GM23338 (cell line): ENCODE results near the gene ST6GALNAC3. TPM values are rescaled to one million over a fixed set of nuclear protein-coding genes. Genes with fewer than 3 reads are reported as not detected.

ENCODE experiments used
- ATAC-seq: fragments of 200-7000 bp; cut with Tn5 transposase; 3 replicates; pipeline ENCODE4 v1.9.1; 2020
- DNase-seq: peaks from one replicate; pipeline ENCODE4 v3.0.0-alpha.2; 2015; ENCODE audit warnings: low spot score
- H2AFZ ChIP-seq: fragments of 200-600 bp; sonication (generic); 2 replicates; pipeline ENCODE4 v1.8.0; 2016; ENCODE audit warnings: antibody characterized with exemption, mild to moderate bottlenecking, moderate library complexity
- H3F3A ChIP-seq: fragments of 200-600 bp; sonication (generic); replicated peaks from 2 replicates; pipeline ENCODE4 v1.8.0; 2017; ENCODE audit warnings: antibody characterized with exemption, mixed run types, low read depth
- H3K27ac ChIP-seq: fragments of 200-600 bp; sonication (generic); 2 replicates; pipeline ENCODE4 v1.6.1; 2016; ENCODE audit warnings: low read depth
- H3K27me3 ChIP-seq: fragments of 200-600 bp; sonication (generic); 2 replicates; pipeline ENCODE4 v1.8.0; 2016; ENCODE audit warnings: mild to moderate bottlenecking, mixed run types, moderate library complexity; ENCODE audit not compliant: insufficient read depth
- H3K36me3 ChIP-seq: fragments of 200-600 bp; sonication (generic); 2 replicates; pipeline ENCODE4 v1.8.0; 2016; ENCODE audit warnings: mild to moderate bottlenecking; ENCODE audit not compliant: insufficient read depth
- H3K4me1 ChIP-seq: fragments of 200-600 bp; sonication (generic); 2 replicates; pipeline ENCODE4 v1.8.0; 2016; ENCODE audit warnings: mild to moderate bottlenecking, moderate library complexity; ENCODE audit not compliant: insufficient read depth
- H3K4me2 ChIP-seq: fragments of 200-600 bp; sonication (generic); 2 replicates; pipeline ENCODE4 v1.7.1; 2017; ENCODE audit warnings: mixed run types
- H3K4me3 ChIP-seq: fragments of 200-600 bp; sonication (generic); 2 replicates; pipeline ENCODE4 v1.6.1; 2016; ENCODE audit warnings: mixed run types
- H3K79me2 ChIP-seq: fragments of 200-600 bp; sonication (generic); replicated peaks from 2 replicates; pipeline ENCODE4 v1.8.0; 2017; ENCODE audit warnings: mild to moderate bottlenecking; ENCODE audit not compliant: insufficient read depth
- H3K9me2 ChIP-seq: fragments of 200-600 bp; sonication (generic); 2 replicates; pipeline ENCODE4 v1.8.0; 2017; ENCODE audit not compliant: insufficient read depth
- H4K20me1 ChIP-seq: fragments of 200-600 bp; sonication (generic); replicated peaks from 2 replicates; pipeline ENCODE4 v1.8.0; 2017; ENCODE audit warnings: mild to moderate bottlenecking; ENCODE audit not compliant: insufficient read depth
- H3K27ac Mint-ChIP-seq: 2 replicates; pipeline ENCODE4 v1.8.0; 2020; ENCODE audit warnings: inconsistent platforms, mild to moderate bottlenecking, moderate library complexity, mixed read lengths
- H3K27me3 Mint-ChIP-seq: 3 replicates; pipeline ENCODE4 v1.8.0; 2022; ENCODE audit warnings: low read depth, mild to moderate bottlenecking, moderate library complexity, mixed read lengths, inconsistent platforms; ENCODE audit not compliant: insufficient read depth, poor library complexity
- H3K36me3 Mint-ChIP-seq: 3 replicates; pipeline ENCODE4 v1.8.0; 2021; ENCODE audit warnings: low read depth, mild to moderate bottlenecking, inconsistent platforms, moderate library complexity, mixed read lengths
- H3K4me1 Mint-ChIP-seq: 3 replicates; pipeline ENCODE4 v1.8.0; 2020; ENCODE audit warnings: mild to moderate bottlenecking, inconsistent platforms, mixed read lengths
- H3K4me3 Mint-ChIP-seq: 3 replicates; pipeline ENCODE4 v1.8.0; 2021; ENCODE audit warnings: moderate library complexity, mild to moderate bottlenecking, inconsistent platforms, mixed read lengths
- H3K9me3 Mint-ChIP-seq: 3 replicates; pipeline ENCODE4 v1.8.0; 2020; ENCODE audit warnings: moderate library complexity, mild to moderate bottlenecking, inconsistent platforms, mixed read lengths
- CREB1 ChIP-seq: fragments of 250-450 bp; sonication (Bioruptor Pico); IDR thresholded peaks from 2 replicates; pipeline ENCODE4 v1.5.0; 2020; ENCODE audit warnings: low read depth, mild to moderate bottlenecking, moderate library complexity
- CTCF ChIP-seq, 2 experiments: fragments of 200-600 bp in 1 of 2; sonication (generic) in 1 of 2; conservative IDR thresholded peaks; 2 replicates each; pipeline versions ENCODE4 v1.5.1 to v1.6.1; 2016 to 2017; ENCODE audit warnings: antibody characterized with exemption in 2 of 2, low read depth in 2 of 2, mild to moderate bottlenecking in 2 of 2, moderate library complexity in 1 of 2
- EZH2 ChIP-seq: fragments of 200-600 bp; sonication (generic); IDR thresholded peaks from one replicate; pipeline ENCODE4 v1.8.0; 2017; ENCODE audit warnings: antibody characterized with exemption, mild to moderate bottlenecking, low read depth; ENCODE audit not compliant: unreplicated experiment
- EZH2phosphoT487 ChIP-seq: fragments of 200-600 bp; sonication (generic); IDR thresholded peaks from one replicate; pipeline ENCODE4 v1.8.1; 2018; ENCODE audit warnings: antibody characterized with exemption; ENCODE audit not compliant: unreplicated experiment
- JUNB ChIP-seq: IDR thresholded peaks from one replicate; pipeline ENCODE4 v1.6.1; 2016; ENCODE audit warnings: antibody characterized with exemption; ENCODE audit not compliant: unreplicated experiment
- NANOG ChIP-seq: IDR thresholded peaks from 2 replicates; pipeline ENCODE4 v1.6.1; 2016; ENCODE audit warnings: antibody characterized with exemption, borderline replicate concordance
- POLR2AphosphoS5 ChIP-seq: IDR thresholded peaks from 2 replicates; pipeline ENCODE4 v1.6.1; 2016; ENCODE audit warnings: antibody characterized with exemption, low read depth
- REST ChIP-seq: IDR thresholded peaks from one replicate; pipeline ENCODE4 v1.6.1; 2018; ENCODE audit warnings: antibody characterized with exemption; ENCODE audit not compliant: unreplicated experiment
- ZNF114 ChIP-seq: fragments of 250-450 bp; sonication (Bioruptor Pico); IDR thresholded peaks from 2 replicates; pipeline ENCODE4 v1.5.0; 2020; ENCODE audit warnings: mild to moderate bottlenecking, moderate library complexity
- ZNF331 ChIP-seq: fragments of 250-450 bp; sonication (Bioruptor Pico); IDR thresholded peaks from 2 replicates; pipeline ENCODE4 v1.5.0; 2020; ENCODE audit warnings: low read depth, mild to moderate bottlenecking, moderate library complexity
- polyA plus RNA-seq: library from polyadenylated mRNA; unstranded; fragments of >200 nt; fragmentation: Nextera tagmentation; extraction: Ambion mirVana; gene quantifications from 2 replicates; pipeline ENCODE4 v1.2.1, GENCODE V29; 2016
- total RNA-seq: library from RNA; depleted of rRNA; stranded (reverse); fragments of >200 nt; shearing (Covaris generic); gene quantifications from 2 replicates; pipeline ENCODE4 v1.2.3, GENCODE V29; 2014

ST6GALNAC3 gene
- total and polyA plus RNA-seq, 2 experiments from 2014 or later = 4.7 to 11.6 TPM

GRCh38 chr1:76298399-76298798 lies 223.9 kb downstream of the ST6GALNAC3 start (continued):
- TF ChIP-seq REST (no peak), JUNB (no peak), ZNF331 (CRISPR knock-in tag) (no peak), EZH2phosphoT487 (no peak), EZH2 (no peak), CTCF (conservative IDR thresholded peaks at IDR 0.05; ENCODE audit: low read depth in 2 of 2) (no peak)

GRCh38 chr1:76299036-76299435 lies 224.5 kb downstream of the ST6GALNAC3 start:
- no peaks in the 10 kb centered on the region for H3K9me3 Mint-ChIP-seq
- Histone ChIP-seq H4K20me1 (no peaks in the 10 kb centered on the region), H3K27me3 (no peaks in the 10 kb centered on the region), H3K4me3 (no peak overlapping the region), H3K36me3 (no peaks in the 10 kb centered on the region), H3K79me2 (no peaks in the 10 kb centered on the region), H2AFZ (no peak overlapping the region), H3K4me1 (peaks cover 39% of the 10 kb centered on the region), H3K9me2 (no peaks in the 10 kb centered on the region), H3F3A (no peaks in the 10 kb centered on the region), H3K27ac (no peak overlapping the region), H3K4me2 (no peak overlapping the region)
- ATAC-seq (no peak), DNase-seq (no peak)
- no peaks in the 10 kb centered on the region for H3K27me3 Mint-ChIP-seq
- no peak overlapping the region for H3K4me3 Mint-ChIP-seq
- H3K36me3 Mint-ChIP-seq = no peaks in the 10 kb centered on the region; the same call in 2 of the 3 replicates
- H3K27ac Mint-ChIP-seq = no peak overlapping the region
- peaks cover 53% of the 10 kb centered on the region for H3K4me1 Mint-ChIP-seq
- TF ChIP-seq CREB1 (no peak), CTCF (conservative IDR thresholded peaks at IDR 0.05; ENCODE audit: low read depth in 2 of 2) (no peak), NANOG (no peak), POLR2AphosphoS5 (no peak), REST (no peak), ZNF114 (no peak)
